ENCODE results near the gene HSPA4.
"Not testable (repeated sequence)": the region's sequence is repeated elsewhere in the genome, so short reads cannot be mapped to it uniquely, and the experiment has no call there.

The HSPA4 gene

GRCh38 chr5:133032852-133033742 lies 18.7 kb upstream of the HSPA4 start:
- no peak overlapping the region for H3K9ac ChIP-seq (ENCODE audit: low read length)
- peak overlapping the region; percentile 84 for H3K18ac ChIP-seq (ENCODE audit: low read length)
- no peaks in the 10 kb centered on the region for H3K27me3 ChIP-seq (ENCODE audit: insufficient read depth, low read length, poor library complexity)
- H3K23ac ChIP-seq (ENCODE audit: low read length): no peak overlapping the region
- H2AK5ac ChIP-seq (ENCODE audit: low read length): no peak overlapping the region
- H2BK15ac ChIP-seq (replicated peaks; ENCODE audit: low read depth): peak overlapping the region; percentile 94
- no peaks in the 10 kb centered on the region for H3K36me3 ChIP-seq (ENCODE audit: control insufficient read depth, insufficient read depth, low read length)
- DNase-seq: peak; percentile 46
- peaks cover 10% of the 10 kb centered on the region for H3K4me1 ChIP-seq (ENCODE audit: control insufficient read depth, low read depth, low read length)
- no peak overlapping the region for H3K56ac ChIP-seq (ENCODE audit: low read length)
- H3K79me1 ChIP-seq (ENCODE audit: low read length): no peaks in the 10 kb centered on the region
- H3K4me3 ChIP-seq (ENCODE audit: low read length): no peak overlapping the region
- no peak overlapping the region for H3K4me2 ChIP-seq (ENCODE audit: low read length)
- H3K4ac ChIP-seq (ENCODE audit: low read depth, low read length): no peak overlapping the region
- peak overlapping the region; percentile 28 for H2BK120ac ChIP-seq (ENCODE audit: low read depth, low read length)
- H4K8ac ChIP-seq (ENCODE audit: low read depth, low read length): no peak overlapping the region
- WGBS (ENCODE audit: extremely low coverage, insufficient coverage, low lambda C conversion rate): no CpG with 5 or more reads among the region's 6 CpGs
- no peak overlapping the region for H3K27ac ChIP-seq (ENCODE audit: low read depth, low read length)
- no peaks in the 10 kb centered on the region for H3K79me2 ChIP-seq (ENCODE audit: control insufficient read depth, insufficient read depth, low read length)
- H2BK5ac ChIP-seq (ENCODE audit: low read length): no peak overlapping the region
- H4K5ac ChIP-seq (ENCODE audit: low read length): no peak overlapping the region

GRCh38 chr5:133034064-133034463 lies 17.7 kb upstream of the HSPA4 start:
- no peak overlapping the region for H2BK5ac ChIP-seq (ENCODE audit: low read length)
- no peak for DNase-seq
- H3K56ac ChIP-seq (ENCODE audit: low read length): no peak overlapping the region
- no peak overlapping the region for H3K27ac ChIP-seq (ENCODE audit: low read depth, low read length)
- no peak overlapping the region for H4K5ac ChIP-seq (ENCODE audit: low read length)
- no peaks in the 10 kb centered on the region for H3K27me3 ChIP-seq (ENCODE audit: insufficient read depth, low read length, poor library complexity)
- no peak overlapping the region for H3K9ac ChIP-seq (ENCODE audit: low read length)
- H2AK5ac ChIP-seq (ENCODE audit: low read length): no peak overlapping the region
- H3K23ac ChIP-seq (ENCODE audit: low read length): no peak overlapping the region
- H3K4me3 ChIP-seq (ENCODE audit: low read length): no peak overlapping the region
- no peak overlapping the region for H4K8ac ChIP-seq (ENCODE audit: low read depth, low read length)
- no peak overlapping the region for H3K4me2 ChIP-seq (ENCODE audit: low read length)
- H3K79me1 ChIP-seq (ENCODE audit: low read length): no peaks in the 10 kb centered on the region
- H2BK15ac ChIP-seq (replicated peaks; ENCODE audit: low read depth): no peak overlapping the region
- H3K4ac ChIP-seq (ENCODE audit: low read depth, low read length): no peak overlapping the region
- H3K18ac ChIP-seq (ENCODE audit: low read length): no peak overlapping the region
- H3K36me3 ChIP-seq (ENCODE audit: control insufficient read depth, insufficient read depth, low read length): no peaks in the 10 kb centered on the region
- no peaks in the 10 kb centered on the region for H3K79me2 ChIP-seq (ENCODE audit: control insufficient read depth, insufficient read depth, low read length)
- no peak overlapping the region for H2BK120ac ChIP-seq (ENCODE audit: low read depth, low read length)
- WGBS (ENCODE audit: extremely low coverage, insufficient coverage, low lambda C conversion rate): 100% methylated on average over 3 of the region's 11 CpGs
- peaks cover 10% of the 10 kb centered on the region for H3K4me1 ChIP-seq (ENCODE audit: control insufficient read depth, low read depth, low read length)

- no peak overlapping the region for H3K4ac ChIP-seq (ENCODE audit: low read depth, low read length)
- no CpG with 5 or more reads among the region's 2 CpGs for WGBS (ENCODE audit: extremely low coverage, insufficient coverage, low lambda C conversion rate)
Observed at GRCh38 chr5:133035224-133035623, 16.6 kb upstream of the HSPA4 start.

GRCh38 chr5:133036677-133037076 lies 15.1 kb upstream of the HSPA4 start:
- H3K79me1 ChIP-seq (ENCODE audit: low read length); H2BK120ac ChIP-seq (ENCODE audit: low read depth, low read length); H2BK5ac ChIP-seq (ENCODE audit: low read length); H3K27me3 ChIP-seq (ENCODE audit: insufficient read depth, low read length, poor library complexity); H3K4me1 ChIP-seq (ENCODE audit: control insufficient read depth, low read depth, low read length); H3K79me2 ChIP-seq (ENCODE audit: control insufficient read depth, insufficient read depth, low read length); H2AK5ac ChIP-seq (ENCODE audit: low read length); H3K27ac ChIP-seq (ENCODE audit: low read depth, low read length); H3K9ac ChIP-seq (ENCODE audit: low read length); H3K4me2 ChIP-seq (ENCODE audit: low read length); H2BK15ac ChIP-seq (replicated peaks; ENCODE audit: low read depth); H3K18ac ChIP-seq (ENCODE audit: low read length); H3K4ac ChIP-seq (ENCODE audit: low read depth, low read length); H3K56ac ChIP-seq (ENCODE audit: low read length); H3K4me3 ChIP-seq (ENCODE audit: low read length); H4K8ac ChIP-seq (ENCODE audit: low read depth, low read length); H4K5ac ChIP-seq (ENCODE audit: low read length); H3K23ac ChIP-seq (ENCODE audit: low read length); H3K36me3 ChIP-seq (ENCODE audit: control insufficient read depth, insufficient read depth, low read length); DNase-seq: not testable (repeated sequence)
- no CpG with 5 or more reads among the region's 6 CpGs for WGBS (ENCODE audit: extremely low coverage, insufficient coverage, low lambda C conversion rate)

More at GRCh38 chr5:133035224-133035623, 16.6 kb upstream of the HSPA4 start:
- Histone ChIP-seq H3K36me3 (ENCODE audit: control insufficient read depth, insufficient read depth, low read length) (no peaks in the 10 kb centered on the region), H4K5ac (ENCODE audit: low read length) (no peak overlapping the region), H3K56ac (ENCODE audit: low read length) (no peak overlapping the region), H3K4me1 (ENCODE audit: control insufficient read depth, low read depth, low read length) (peaks cover 10% of the 10 kb centered on the region), H2AK5ac (ENCODE audit: low read length) (no peak overlapping the region), H4K8ac (ENCODE audit: low read depth, low read length) (no peak overlapping the region), H3K18ac (ENCODE audit: low read length) (no peak overlapping the region), H2BK5ac (ENCODE audit: low read length) (no peak overlapping the region), H3K4me2 (ENCODE audit: low read length) (no peak overlapping the region), H3K27ac (ENCODE audit: low read depth, low read length) (no peak overlapping the region), H3K23ac (ENCODE audit: low read length) (no peak overlapping the region), H3K79me1 (ENCODE audit: low read length) (no peaks in the 10 kb centered on the region), H2BK15ac (replicated peaks; ENCODE audit: low read depth) (no peak overlapping the region), H3K4me3 (ENCODE audit: low read length) (no peak overlapping the region), H3K27me3 (ENCODE audit: insufficient read depth, low read length, poor library complexity) (no peaks in the 10 kb centered on the region), H3K9ac (ENCODE audit: low read length) (no peak overlapping the region), H3K79me2 (ENCODE audit: control insufficient read depth, insufficient read depth, low read length) (no peaks in the 10 kb centered on the region), H2BK120ac (ENCODE audit: low read depth, low read length) (no peak overlapping the region)
- DNase-seq: no peak

- no peak overlapping the region for H2BK120ac ChIP-seq (ENCODE audit: low read depth, low read length)
- no peak for DNase-seq
- H2AK5ac ChIP-seq (ENCODE audit: low read length): no peak overlapping the region
- no CpG with 5 or more reads among the region's 3 CpGs for WGBS (ENCODE audit: extremely low coverage, insufficient coverage, low lambda C conversion rate)
- H3K23ac ChIP-seq (ENCODE audit: low read length): no peak overlapping the region
- H3K9ac ChIP-seq (ENCODE audit: low read length): no peak overlapping the region
- H3K4ac ChIP-seq (ENCODE audit: low read depth, low read length): no peak overlapping the region
- H2BK15ac ChIP-seq (replicated peaks; ENCODE audit: low read depth): no peak overlapping the region
- no peak overlapping the region for H4K5ac ChIP-seq (ENCODE audit: low read length)
- H3K4me2 ChIP-seq (ENCODE audit: low read length): no peak overlapping the region
- no peak overlapping the region for H2BK5ac ChIP-seq (ENCODE audit: low read length)
- no peak overlapping the region for H3K27ac ChIP-seq (ENCODE audit: low read depth, low read length)
- H3K4me1 ChIP-seq (ENCODE audit: control insufficient read depth, low read depth, low read length): no peaks in the 10 kb centered on the region
- no peak overlapping the region for H3K18ac ChIP-seq (ENCODE audit: low read length)
- no peaks in the 10 kb centered on the region for H3K36me3 ChIP-seq (ENCODE audit: control insufficient read depth, insufficient read depth, low read length)
- no peak overlapping the region for H4K8ac ChIP-seq (ENCODE audit: low read depth, low read length)
- H3K56ac ChIP-seq (ENCODE audit: low read length): no peak overlapping the region
- no peaks in the 10 kb centered on the region for H3K79me1 ChIP-seq (ENCODE audit: low read length)
- H3K27me3 ChIP-seq (ENCODE audit: insufficient read depth, low read length, poor library complexity): no peaks in the 10 kb centered on the region
- H3K79me2 ChIP-seq (ENCODE audit: control insufficient read depth, insufficient read depth, low read length): no peaks in the 10 kb centered on the region
- H3K4me3 ChIP-seq (ENCODE audit: low read length): no peak overlapping the region
Observed at GRCh38 chr5:133041157-133041784, 10.5 kb upstream of the HSPA4 start.

Measured in mesendoderm (in vitro differentiated cells).